Measurements from ENCODE around the gene C4BPB. TPM values are rescaled to one million over a fixed set of nuclear protein-coding genes. Genes with fewer than 3 reads are reported as not detected.

Gene C4BPB
- total RNA-seq, 1 experiment from 2014 or later = not detected

GRCh38 chr1:207064561-207064960, 24.1 kb upstream of the C4BPB start:
- Histone ChIP-seq H3K4me1 (ENCODE audit: insufficient read depth, low read length) (no peaks in the 10 kb centered on the region), H3F3A (ENCODE audit: low read length, unreplicated experiment) (no peaks in the 10 kb centered on the region), H3K9ac (ENCODE audit: low read length) (no peak overlapping the region), H3K36me3 (ENCODE audit: low read depth, low read length) (peaks cover 80% of the 10 kb centered on the region), H2AFZ (ENCODE audit: low read length) (no peak overlapping the region), H3K9me3 (ENCODE audit: low read length) (no peaks in the 10 kb centered on the region), H3K27me3 (ENCODE audit: low read length) (no peaks in the 10 kb centered on the region), H3K4me3 (ENCODE audit: low read length) (no peak overlapping the region), H3K27ac (ENCODE audit: low read length) (no peak overlapping the region), H3K9me2 (replicated peaks; ENCODE audit: low read length) (no peaks in the 10 kb centered on the region), H3K79me2 (ENCODE audit: low read length) (no peaks in the 10 kb centered on the region), H3K4me2 (ENCODE audit: low read length) (no peak overlapping the region), H4K20me1 (ENCODE audit: low read length) (no peaks in the 10 kb centered on the region)
- no peak for ATAC-seq
- ChIA-PET POLR2A (ENCODE audit: unreplicated experiment) (no interaction called here), CTCF (no interaction called here)
- intact Hi-C loops (cut with micrococcal nuclease) = no loop called here
- no TSS peak for BruUV-seq (replicated peaks)
- no peak for TF ChIP-seq CTCF (conservative IDR thresholded peaks at IDR 0.05; ENCODE audit: low read depth, low read length)
- no peak for TF ChIP-seq EZH2phosphoT487 (IDR thresholded peaks at IDR 0.05; ENCODE audit: borderline replicate concordance, low read length)
- no peak for TF ChIP-seq EZH2 (IDR thresholded peaks at IDR 0.05; ENCODE audit: low read length, unreplicated experiment)
- DNase-seq = no peak

- BruUV-seq (replicated peaks) = no TSS peak
- TF ChIP-seq EZH2phosphoT487 (IDR thresholded peaks at IDR 0.05; ENCODE audit: borderline replicate concordance, low read length) = no peak
- TF ChIP-seq CTCF (conservative IDR thresholded peaks at IDR 0.05; ENCODE audit: low read depth, low read length) = no peak
- no peak for TF ChIP-seq EZH2 (IDR thresholded peaks at IDR 0.05; ENCODE audit: low read length, unreplicated experiment)
- Histone ChIP-seq H3K4me2 (ENCODE audit: low read length) (no peak overlapping the region), H3K4me1 (ENCODE audit: insufficient read depth, low read length) (no peaks in the 10 kb centered on the region), H3K27ac (ENCODE audit: low read length) (no peak overlapping the region), H3K4me3 (ENCODE audit: low read length) (no peak overlapping the region), H3F3A (ENCODE audit: low read length, unreplicated experiment) (no peaks in the 10 kb centered on the region), H3K36me3 (ENCODE audit: low read depth, low read length) (peaks cover 88% of the 10 kb centered on the region), H2AFZ (ENCODE audit: low read length) (no peak overlapping the region), H3K79me2 (ENCODE audit: low read length) (no peaks in the 10 kb centered on the region), H4K20me1 (ENCODE audit: low read length) (no peaks in the 10 kb centered on the region), H3K9me3 (ENCODE audit: low read length) (no peaks in the 10 kb centered on the region), H3K27me3 (ENCODE audit: low read length) (no peaks in the 10 kb centered on the region), H3K9me2 (replicated peaks; ENCODE audit: low read length) (no peaks in the 10 kb centered on the region), H3K9ac (ENCODE audit: low read length) (no peak overlapping the region)
- CTCF ChIA-PET = no interaction called here
- DNase-seq (no peak), ATAC-seq (no peak)
- POLR2A ChIA-PET (ENCODE audit: unreplicated experiment) = no interaction called here
- intact Hi-C loops (cut with micrococcal nuclease) = no loop called here
Observed at GRCh38 chr1:207067185-207067584, 21.5 kb upstream of the C4BPB start.

GRCh38 chr1:207067665-207068064, 21.0 kb upstream of the C4BPB start:
- H4K20me1 ChIP-seq (ENCODE audit: low read length) = no peaks in the 10 kb centered on the region
- H3K9me2 ChIP-seq (replicated peaks; ENCODE audit: low read length) = no peaks in the 10 kb centered on the region
- H3K79me2 ChIP-seq (ENCODE audit: low read length) = no peaks in the 10 kb centered on the region
- no peak overlapping the region for H3K9ac ChIP-seq (ENCODE audit: low read length)
- H3K9me3 ChIP-seq (ENCODE audit: low read length) = no peaks in the 10 kb centered on the region
- no peak overlapping the region for H3K4me3 ChIP-seq (ENCODE audit: low read length)
- intact Hi-C loops (cut with micrococcal nuclease) = no loop called here
- ATAC-seq (no peak), DNase-seq (no peak)
- H3K4me2 ChIP-seq (ENCODE audit: low read length) = no peak overlapping the region
- ChIA-PET POLR2A (ENCODE audit: unreplicated experiment) (no interaction called here), CTCF (no interaction called here)
- no peak for TF ChIP-seq CTCF (conservative IDR thresholded peaks at IDR 0.05; ENCODE audit: low read depth, low read length)
- TF ChIP-seq EZH2 (IDR thresholded peaks at IDR 0.05; ENCODE audit: low read length, unreplicated experiment) = no peak
- TF ChIP-seq EZH2phosphoT487 (IDR thresholded peaks at IDR 0.05; ENCODE audit: borderline replicate concordance, low read length) = no peak
- H3F3A ChIP-seq (ENCODE audit: low read length, unreplicated experiment) = no peaks in the 10 kb centered on the region
- H2AFZ ChIP-seq (ENCODE audit: low read length) = no peak overlapping the region
- no TSS peak for BruUV-seq (replicated peaks)
- H3K27me3 ChIP-seq (ENCODE audit: low read length) = no peaks in the 10 kb centered on the region
- no peaks in the 10 kb centered on the region for H3K4me1 ChIP-seq (ENCODE audit: insufficient read depth, low read length)
- peaks cover 88% of the 10 kb centered on the region for H3K36me3 ChIP-seq (ENCODE audit: low read depth, low read length)
- no peak overlapping the region for H3K27ac ChIP-seq (ENCODE audit: low read length)
